Cardiac muscle cell (in vitro differentiated cells and primary cell): ENCODE data around the gene MRC2. TPM values are rescaled to one million over a fixed set of nuclear protein-coding genes. Genes with fewer than 3 reads are reported as not detected.

Source experiments
- DNase-seq, 2 donors: peaks; one replicate each; pipeline versions ENCODE4 v3.0.0 to v3.0.0-alpha.2; 2010 to 2017; ENCODE audit warnings: low read depth in 1 of 2, low spot score in 1 of 2
- H3K27ac ChIP-seq: fragments of 200-600 bp; sonication (generic); 2 replicates; pipeline ENCODE4 v1.5.1; 2016
- H3K27me3 ChIP-seq: fragments of 200-600 bp; sonication (generic); 2 replicates; pipeline ENCODE4 v1.6.0; 2016; ENCODE audit warnings: control low read depth
- H3K36me3 ChIP-seq: fragments of 200-600 bp; sonication (generic); 2 replicates; pipeline ENCODE4 v1.5.1; 2016; ENCODE audit warnings: control low read depth
- H3K4me1 ChIP-seq: fragments of 200-600 bp; sonication (generic); 2 replicates; pipeline ENCODE4 v1.8.1; 2017; ENCODE audit warnings: low read depth, mild to moderate bottlenecking, mixed run types
- H3K4me3 ChIP-seq: fragments of 200-600 bp; sonication (generic); 2 replicates; pipeline ENCODE4 v1.5.1; 2016; ENCODE audit warnings: mild to moderate bottlenecking
- H3K9me3 ChIP-seq: fragments of 200-600 bp; sonication (generic); 2 replicates; pipeline ENCODE4 v1.5.1; 2017; ENCODE audit warnings: low read depth, mild to moderate bottlenecking, control low read depth
- polyA plus RNA-seq: library from polyadenylated mRNA; unstranded; fragments of >200 nt; fragmentation: Nextera tagmentation; extraction: Ambion mirVana; gene quantifications from 2 replicates; pipeline ENCODE4 v1.2.1, GENCODE V29; 2016
- total RNA-seq: library from RNA; depleted of rRNA; stranded (reverse); fragments of >200 nt; gene quantifications from 2 replicates; pipeline ENCODE4 v1.2.3, GENCODE V29; 2016
- TF ChIP-seq, protein P1 (sequence below): IDR thresholded peaks from 2 replicates; pipeline ENCODE4 v1.5.1; 2012; ENCODE audit warnings: low read depth, mild to moderate bottlenecking, low read length

Gene MRC2
- total and polyA plus RNA-seq, 2 experiments from 2014 or later, result 53.1 to 136 TPM

DNA sequence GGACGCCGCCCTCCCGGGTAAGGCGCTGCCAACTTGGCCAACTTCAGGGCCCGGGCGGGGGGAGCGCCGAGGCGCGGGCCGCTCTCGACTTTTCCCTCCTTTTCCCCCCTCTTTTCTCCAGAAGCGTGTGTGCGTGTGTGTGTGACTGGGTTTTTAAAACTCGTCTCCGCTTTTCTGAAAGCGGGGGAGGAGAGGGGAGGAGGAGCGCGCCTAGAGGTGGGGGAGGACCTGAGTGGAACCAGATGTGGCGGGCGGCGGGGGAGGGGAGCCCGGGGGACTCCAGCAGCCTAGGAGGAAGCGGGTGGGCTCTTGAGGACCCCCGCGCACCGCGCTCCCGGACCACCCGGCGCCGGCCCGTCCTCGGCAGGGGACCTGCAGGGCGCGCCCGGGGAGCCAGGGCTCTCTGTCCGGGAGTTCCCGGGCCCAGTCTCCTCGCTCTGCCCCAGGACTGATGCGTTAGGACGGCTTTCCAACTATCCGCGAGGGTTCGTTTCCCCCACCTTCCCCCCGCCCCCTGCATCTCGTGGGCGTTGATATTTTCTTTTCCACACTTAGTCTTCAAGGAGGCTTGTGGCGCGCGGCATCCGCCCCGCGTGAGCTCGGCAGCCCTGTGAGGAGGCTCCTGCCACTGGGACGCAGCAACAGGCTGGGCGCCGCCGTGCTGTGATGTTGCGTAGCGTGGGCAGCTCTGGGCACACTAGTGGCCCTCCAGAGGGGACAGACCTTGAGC is 599 bp downstream of the MRC2 start:
- H3K36me3 ChIP-seq, result peaks cover under 1% of the 10 kb centered on the region
- TF ChIP-seq, protein P1, sequence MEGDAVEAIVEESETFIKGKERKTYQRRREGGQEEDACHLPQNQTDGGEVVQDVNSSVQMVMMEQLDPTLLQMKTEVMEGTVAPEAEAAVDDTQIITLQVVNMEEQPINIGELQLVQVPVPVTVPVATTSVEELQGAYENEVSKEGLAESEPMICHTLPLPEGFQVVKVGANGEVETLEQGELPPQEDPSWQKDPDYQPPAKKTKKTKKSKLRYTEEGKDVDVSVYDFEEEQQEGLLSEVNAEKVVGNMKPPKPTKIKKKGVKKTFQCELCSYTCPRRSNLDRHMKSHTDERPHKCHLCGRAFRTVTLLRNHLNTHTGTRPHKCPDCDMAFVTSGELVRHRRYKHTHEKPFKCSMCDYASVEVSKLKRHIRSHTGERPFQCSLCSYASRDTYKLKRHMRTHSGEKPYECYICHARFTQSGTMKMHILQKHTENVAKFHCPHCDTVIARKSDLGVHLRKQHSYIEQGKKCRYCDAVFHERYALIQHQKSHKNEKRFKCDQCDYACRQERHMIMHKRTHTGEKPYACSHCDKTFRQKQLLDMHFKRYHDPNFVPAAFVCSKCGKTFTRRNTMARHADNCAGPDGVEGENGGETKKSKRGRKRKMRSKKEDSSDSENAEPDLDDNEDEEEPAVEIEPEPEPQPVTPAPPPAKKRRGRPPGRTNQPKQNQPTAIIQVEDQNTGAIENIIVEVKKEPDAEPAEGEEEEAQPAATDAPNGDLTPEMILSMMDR, result no peak
- peak overlapping the region; percentile 86 for H3K27ac ChIP-seq
- DNase-seq, result peak; percentile 50 to 85
- no peaks in the 10 kb centered on the region for H3K27me3 ChIP-seq
- H3K4me1 ChIP-seq, result peaks cover 23% of the 10 kb centered on the region
- no peaks in the 10 kb centered on the region for H3K9me3 ChIP-seq
- H3K4me3 ChIP-seq, result peak overlapping the region; percentile 44

DNA sequence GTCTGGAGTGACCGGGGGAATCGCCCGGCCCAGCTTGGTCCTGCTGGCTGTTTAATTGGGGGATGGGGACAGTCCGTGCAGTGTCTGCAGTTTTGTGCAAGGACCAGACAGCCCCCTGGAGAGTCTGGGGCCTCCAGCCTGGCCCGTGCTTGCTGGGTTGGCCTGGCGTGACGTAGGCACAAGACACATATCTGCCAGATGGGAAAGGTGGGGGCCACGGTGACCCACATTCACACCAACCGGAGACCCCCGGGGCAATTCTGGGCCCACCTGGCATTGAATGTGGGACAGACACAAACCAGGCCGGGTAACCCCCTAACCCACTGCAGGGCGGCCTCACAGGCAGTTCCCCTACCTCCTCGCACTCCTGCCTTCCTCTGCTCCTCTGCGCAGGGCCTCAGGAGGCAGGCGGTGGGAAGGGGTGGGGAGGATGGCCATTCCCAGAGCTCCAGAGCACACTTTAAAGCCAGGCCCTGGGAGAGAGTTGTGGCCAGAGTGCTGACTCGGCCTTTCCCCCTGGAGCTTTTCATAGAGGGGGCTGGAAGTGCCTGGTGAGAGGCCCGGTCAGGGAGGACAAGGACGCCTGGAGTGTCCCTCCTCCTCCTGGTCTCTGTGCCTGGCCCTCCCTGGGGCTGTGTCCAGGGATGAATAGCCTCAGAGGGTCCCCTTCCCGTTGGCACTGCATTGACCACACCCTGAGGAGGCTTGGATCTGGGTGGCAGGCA is 1.5 kb downstream of the MRC2 start:
- peak overlapping the region; percentile 44 for H3K4me3 ChIP-seq
- TF ChIP-seq, protein P1, result no peak
- H3K9me3 ChIP-seq, result no peaks in the 10 kb centered on the region
- H3K27ac ChIP-seq, result peak overlapping the region; percentile 86
- no peaks in the 10 kb centered on the region for H3K27me3 ChIP-seq
- H3K4me1 ChIP-seq, result peaks cover 23% of the 10 kb centered on the region
- no peaks in the 10 kb centered on the region for H3K36me3 ChIP-seq
- peak; percentile 64 to 71 for DNase-seq

DNA sequence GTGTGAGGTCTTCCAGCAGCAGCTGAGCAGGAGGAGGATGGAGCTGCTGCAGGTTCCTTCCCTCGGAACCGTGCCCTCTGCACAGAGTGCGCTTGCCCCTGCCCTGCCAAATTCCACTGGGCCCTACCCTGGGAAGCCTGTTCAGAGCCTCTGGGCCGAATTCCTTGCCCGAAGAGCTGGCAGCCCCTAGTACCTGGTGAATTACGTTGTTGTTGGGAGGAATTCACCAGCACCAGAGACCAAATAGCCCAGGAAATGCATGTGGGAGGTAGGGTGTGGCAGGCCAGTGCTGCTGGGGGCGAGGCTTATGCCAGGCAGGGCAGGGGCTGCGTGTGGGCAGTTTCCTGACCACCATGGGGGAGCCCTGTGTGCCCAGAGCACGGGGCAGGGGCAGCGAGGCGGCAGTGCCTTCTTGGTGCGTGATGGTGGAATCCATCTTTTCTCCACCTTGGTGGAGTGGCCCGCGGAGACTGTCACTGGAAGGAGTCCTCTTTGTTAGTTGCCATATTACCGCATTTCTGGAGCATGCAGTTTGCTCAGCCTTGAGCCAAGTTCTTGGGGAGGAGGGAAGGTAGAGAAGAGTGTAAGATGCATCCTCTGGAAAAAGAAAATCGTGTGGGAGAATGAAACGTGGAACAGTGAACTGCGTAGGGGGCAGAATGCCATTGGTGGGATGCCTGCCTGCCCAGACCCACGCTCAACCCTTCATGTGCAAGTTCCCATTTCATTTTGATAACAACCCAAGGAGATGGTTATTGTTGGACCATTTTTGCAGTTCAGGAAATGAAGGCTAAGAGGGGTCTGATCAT is 2.3 kb downstream of the MRC2 start:
- DNase-seq, result peak in 1 of 2 donors; percentile 23
- H3K4me1 ChIP-seq, result peaks cover 23% of the 10 kb centered on the region
- TF ChIP-seq, protein P1, result no peak
- H3K36me3 ChIP-seq, result no peaks in the 10 kb centered on the region
- H3K4me3 ChIP-seq, result peak overlapping the region; percentile 44
- H3K27me3 ChIP-seq, result no peaks in the 10 kb centered on the region
- H3K9me3 ChIP-seq, result no peaks in the 10 kb centered on the region
- peak overlapping the region; percentile 86 for H3K27ac ChIP-seq

DNA sequence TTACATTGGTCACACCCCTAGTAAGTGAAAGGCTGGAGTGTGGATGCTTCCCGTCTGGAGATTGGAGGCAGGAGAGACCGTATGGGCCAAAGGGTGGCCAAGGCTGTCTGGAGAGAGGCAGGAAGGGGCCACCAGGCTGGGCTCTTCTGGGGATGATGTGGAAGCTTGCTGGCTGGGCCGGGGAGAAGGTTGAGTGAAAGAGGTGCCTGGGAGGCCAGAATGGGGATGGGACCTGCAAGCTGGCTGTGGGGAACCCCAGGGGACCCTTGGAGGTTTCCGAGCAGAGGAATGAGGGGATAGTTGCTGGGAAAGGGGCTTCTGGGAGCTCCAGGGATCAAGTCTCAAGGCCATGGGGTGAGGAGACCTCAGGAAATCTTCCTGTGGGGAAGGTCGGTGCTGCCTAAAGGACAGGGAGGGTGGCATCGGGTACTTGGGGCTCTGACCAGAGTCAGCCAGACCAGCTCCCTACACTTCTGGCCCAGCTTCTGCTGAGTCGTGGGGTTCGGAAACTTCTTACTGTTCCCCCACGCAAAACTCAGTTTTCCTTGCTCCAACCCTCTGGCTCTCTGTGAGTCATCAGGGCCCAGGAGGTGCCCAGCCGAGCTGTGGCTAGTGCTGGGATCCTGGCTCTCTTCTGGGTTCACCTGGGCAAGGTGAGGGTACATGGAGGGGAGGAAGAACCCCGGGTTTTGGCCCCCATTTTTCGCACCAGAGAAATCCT is 3.1 kb downstream of the MRC2 start:
- H3K4me3 ChIP-seq, result no peak overlapping the region
- no peaks in the 10 kb centered on the region for H3K9me3 ChIP-seq
- no peaks in the 10 kb centered on the region for H3K27me3 ChIP-seq
- H3K4me1 ChIP-seq, result peaks cover 23% of the 10 kb centered on the region
- TF ChIP-seq, protein P1, result no peak
- no peaks in the 10 kb centered on the region for H3K36me3 ChIP-seq
- peak in 1 of 2 donors; percentile 19 for DNase-seq
- H3K27ac ChIP-seq, result no peak overlapping the region
